GM12878 (cell line): Measurements from ENCODE around the gene NAGA.
A peak's percentile ranks its signal among the peaks of the same experiment; 100 is the strongest.

ENCODE experiments used
- BACH1 ChIP-seq: fragments of 450-650 bp; IDR thresholded peaks from 2 replicates; pipeline ENCODE4 v1.6.1; 2017; ENCODE audit warnings: mild to moderate bottlenecking, borderline replicate concordance
- BRCA1 ChIP-seq: IDR thresholded peaks from 2 replicates; pipeline ENCODE4 v1.6.1; 2011; ENCODE audit warnings: low read depth, low read length, improper control_type of control experiment
- CTCF ChIP-seq, 3 experiments: IDR thresholded peaks in 2 of 3; conservative IDR thresholded peaks in 1 of 3; 2 replicates each; pipeline ENCODE4 v1.5.1; 2011; ENCODE audit warnings: low read depth in 3 of 3, low read length in 3 of 3, mild to moderate bottlenecking in 3 of 3, control low read depth in 2 of 3, moderate library complexity in 2 of 3, inconsistent platforms in 1 of 3, mixed read lengths in 1 of 3; ENCODE audit not compliant: control insufficient read depth in 2 of 3, insufficient read depth in 1 of 3; ENCODE audit errors: extremely low read depth in 1 of 3
- EP300 ChIP-seq, 2 experiments: fragments of 150-350 bp in 1 of 2; IDR thresholded peaks; 2 replicates each; pipeline ENCODE4 v1.6.1; 2011 to 2012; ENCODE audit warnings: low read depth in 2 of 2, low read length in 2 of 2, borderline replicate concordance in 1 of 2, improper control_type of control experiment in 1 of 2, inconsistent platforms in 1 of 2; ENCODE audit not compliant: control insufficient read depth in 1 of 2
- FOS ChIP-seq: IDR thresholded peaks from 3 replicates; pipeline ENCODE4 v1.6.1; 2011; ENCODE audit warnings: borderline replicate concordance; ENCODE audit not compliant: insufficient read length; ENCODE audit errors: extremely low read depth
- FOXM1 ChIP-seq: IDR thresholded peaks from 2 replicates; pipeline ENCODE4 v1.6.1; 2012; ENCODE audit warnings: low read depth, mild to moderate bottlenecking, inconsistent platforms, low read length, moderate library complexity
- GABPA ChIP-seq: IDR thresholded peaks from 2 replicates; pipeline ENCODE4 v1.6.1; 2014; ENCODE audit warnings: antibody characterized with exemption, low read depth, mild to moderate bottlenecking, inconsistent platforms
- NFIC ChIP-seq: IDR thresholded peaks from 2 replicates; pipeline ENCODE4 v1.6.1; 2012; ENCODE audit warnings: low read depth, mild to moderate bottlenecking, inconsistent platforms, low read length, moderate library complexity
- NR2C2 ChIP-seq: IDR thresholded peaks from 2 replicates; pipeline ENCODE4 v1.6.1; 2011; ENCODE audit warnings: borderline replicate concordance, low read depth; ENCODE audit not compliant: control insufficient read depth, insufficient read length
- POLR2A ChIP-seq: IDR thresholded peaks from 2 replicates; pipeline ENCODE4 v1.6.1; 2011; ENCODE audit warnings: low read depth, mild to moderate bottlenecking, low read length
- POLR2AphosphoS5 ChIP-seq: IDR thresholded peaks from 2 replicates; pipeline ENCODE4 v1.6.1; 2011; ENCODE audit warnings: mild to moderate bottlenecking, low read length, inconsistent platforms
- TAF1 ChIP-seq: IDR thresholded peaks from 2 replicates; pipeline ENCODE4 v1.6.1; 2011; ENCODE audit warnings: mild to moderate bottlenecking, low read depth, low read length, borderline replicate concordance
- USF2 ChIP-seq: IDR thresholded peaks from 2 replicates; pipeline ENCODE4 v1.6.1; 2011; ENCODE audit warnings: low read depth, low read length, improper control_type of control experiment, borderline replicate concordance

- TF ChIP-seq NR2C2 (no peak), GABPA (no peak), USF2 (no peak), CTCF (IDR thresholded peaks at IDR 0.05 in 2 of 3, conservative IDR thresholded peaks at IDR 0.05 in 1 of 3; ENCODE audit: control insufficient read depth in 2 of 3, extremely low read depth in 1 of 3, insufficient read depth in 1 of 3, low read depth in 3 of 3, low read length in 3 of 3) (peak; percentile 95 to 99 (median 96); a peak in 5 of 6 replicates), TAF1 (peak; percentile 92), EP300 (IDR thresholded peaks at IDR 0.05; ENCODE audit: borderline replicate concordance in 1 of 2, control insufficient read depth in 1 of 2, low read depth in 2 of 2, low read length in 2 of 2) (no peak), POLR2AphosphoS5 (peak; percentile 94), POLR2A (peak; percentile 98), NFIC (no peak), FOS (no peak), BACH1 (peak; percentile 66), FOXM1 (no peak), BRCA1 (no peak)
Measured at GRCh38 chr22:42090596-42091454, 20.2 kb upstream of the NAGA start, which contains the start of gene NDUFA6.
